ENCODE measurements around the gene EHMT2. TPM values are rescaled to one million over a fixed set of nuclear protein-coding genes. Genes with fewer than 3 reads are reported as not detected.
A peak's percentile ranks its signal among the peaks of the same experiment; 100 is the strongest.

The EHMT2 gene
- total and polyA plus RNA-seq, 2 of the 13 experiments (the other 11 are each of a cell fraction or from before 2014, with no cell fraction given) = 55.2 to 69.2 TPM

GRCh38 chr6:31945507-31946369, 48.2 kb upstream of the EHMT2 start, which contains the start of gene CFB (continued):
- TF ChIP-seq NCOR1 (IDR thresholded peaks at IDR 0.05; ENCODE audit: borderline replicate concordance, low read length) = peak; percentile 95; the same call in 1 of the 2 replicates
- 0 out of 2 replicates have a peak, but pooled peaks have one; percentile 63 for TF ChIP-seq KLF9 (CRISPR knock-in tag; IDR thresholded peaks at IDR 0.05; ENCODE audit: low read depth)
- no peak for TF ChIP-seq ATRX (CRISPR knock-in tag; IDR thresholded peaks at IDR 0.05; ENCODE audit: borderline replicate concordance)
- no peak for TF ChIP-seq SNAPC5 (CRISPR knock-in tag; IDR thresholded peaks at IDR 0.05; ENCODE audit: borderline replicate concordance)
- TF ChIP-seq TP53 (CRISPR knock-in tag; conservative IDR thresholded peaks at IDR 0.05) = no peak
- 0 out of 2 replicates have a peak, but pooled peaks have one; percentile 12 for TF ChIP-seq ZFP37 (CRISPR knock-in tag; IDR thresholded peaks at IDR 0.05; ENCODE audit: borderline replicate concordance)
- TF ChIP-seq AHR (CRISPR knock-in tag; IDR thresholded peaks at IDR 0.05) = no peak; the same call in 1 of the 2 replicates
- TF ChIP-seq SYNCRIP (IDR thresholded peaks at IDR 0.05; ENCODE audit: insufficient read depth, low read depth, low read length) = no peak
- TF ChIP-seq TEAD2 (CRISPR knock-in tag; IDR thresholded peaks at IDR 0.05) = no peak
- no peak for TF ChIP-seq ZZZ3 (CRISPR knock-in tag; IDR thresholded peaks at IDR 0.05; ENCODE audit: borderline replicate concordance)
- TF ChIP-seq ZBTB25 (CRISPR knock-in tag; IDR thresholded peaks at IDR 0.05) = peak; percentile 88
- TF ChIP-seq ZNF704 (CRISPR knock-in tag; IDR thresholded peaks at IDR 0.05; ENCODE audit: borderline replicate concordance) = peak; percentile 85; the same call in 1 of the 2 replicates
- no peak; the same call in 1 of the 2 replicates for TF ChIP-seq ZNF576 (CRISPR knock-in tag; IDR thresholded peaks at IDR 0.05)
- TF ChIP-seq ZNF607 (CRISPR knock-in tag; IDR thresholded peaks at IDR 0.05; ENCODE audit: borderline replicate concordance) = peak; percentile 96
- peak; percentile 98 for TF ChIP-seq DR1 (CRISPR knock-in tag; IDR thresholded peaks at IDR 0.05)
- TF ChIP-seq MXD1 (CRISPR knock-in tag; IDR thresholded peaks at IDR 0.05) = peak; percentile 89; the same call in 1 of the 2 replicates
- TF ChIP-seq PCBP2 (optimal IDR thresholded peaks at IDR 0.05; ENCODE audit: low read depth, low read length, poor library complexity, severe bottlenecking) = no peak
- no peak for TF ChIP-seq MBD4 (IDR thresholded peaks at IDR 0.05; ENCODE audit: borderline replicate concordance, low read length)
- TF ChIP-seq SMAD1 (CRISPR knock-in tag; IDR thresholded peaks at IDR 0.05; ENCODE audit: borderline replicate concordance, low read depth) = no peak; the same call in 1 of the 2 replicates
- TF ChIP-seq TSC22D2 (CRISPR knock-in tag; IDR thresholded peaks at IDR 0.05; ENCODE audit: borderline replicate concordance) = no peak; the same call in 1 of the 2 replicates
- 0 out of 2 replicates have a peak, but pooled peaks have one; percentile 26 for TF ChIP-seq NKX3-1 (CRISPR knock-in tag; IDR thresholded peaks at IDR 0.05)
- TF ChIP-seq HIVEP1 (CRISPR knock-in tag; IDR thresholded peaks at IDR 0.05) = peak; percentile 63
- TF ChIP-seq ZNF691 (CRISPR knock-in tag; IDR thresholded peaks at IDR 0.05; ENCODE audit: borderline replicate concordance, low read depth) = peak; percentile 76; the same call in 1 of the 2 replicates
- TF ChIP-seq PLRG1 (conservative IDR thresholded peaks at IDR 0.05) = no peak
- peak; percentile 54; the same call in 1 of the 2 replicates for TF ChIP-seq ZBTB20 (CRISPR knock-in tag; IDR thresholded peaks at IDR 0.05; ENCODE audit: borderline replicate concordance, low read depth)

Measured in HepG2 (cell line).